ENCODE results near the gene PDZRN4. TPM values are rescaled to one million over a fixed set of nuclear protein-coding genes. Genes with fewer than 3 reads are reported as not detected.

Gene PDZRN4
- total and polyA plus RNA-seq, 2 of the 4 experiments (the other 2 are of a cell fraction): not detected

DNA sequence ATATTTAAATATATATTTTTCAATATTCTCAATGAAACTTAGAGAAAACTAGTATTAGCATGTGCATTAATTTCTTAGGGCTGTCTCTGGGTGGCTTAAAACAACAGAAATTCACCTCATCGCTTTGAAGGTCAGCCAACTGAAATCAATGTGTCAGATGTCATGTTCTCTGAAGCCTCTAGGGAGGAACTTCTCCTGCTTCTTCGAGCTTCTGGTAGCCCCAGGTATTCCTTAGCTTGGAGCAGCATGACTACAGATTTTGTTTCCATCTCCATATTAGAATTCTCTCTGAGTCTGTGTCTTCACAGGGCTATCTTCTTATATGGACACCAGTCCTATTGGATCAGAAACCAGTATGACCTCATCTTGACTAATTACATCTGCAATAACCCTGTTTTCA lies 221.5 kb downstream of the PDZRN4 start:
- Histone ChIP-seq H3K4me3 (ENCODE audit: insufficient read depth, low read depth, low read length) (no peak overlapping the region), H3K4ac (ENCODE audit: low read depth, low read length) (no peak overlapping the region), H2BK20ac (ENCODE audit: low read depth, low read length) (no peak overlapping the region), H4K20me1 (ENCODE audit: insufficient read depth, low read length) (no peaks in the 10 kb centered on the region), H3K27ac (ENCODE audit: insufficient read depth, low read length) (no peak overlapping the region), H3K36me3 (ENCODE audit: control insufficient read depth, insufficient read depth, low read length) (no peaks in the 10 kb centered on the region), H3K14ac (replicated peaks; ENCODE audit: low read depth, low read length) (no peak overlapping the region), H2BK5ac (ENCODE audit: low read depth, low read length, poor library complexity, severe bottlenecking) (no peak overlapping the region), H3K4me2 (ENCODE audit: low read depth, low read length) (no peak overlapping the region), H3K9me3 (ENCODE audit: control insufficient read depth, insufficient read depth, low read length) (no peaks in the 10 kb centered on the region), H3K18ac (ENCODE audit: low read depth, low read length) (no peak overlapping the region), H2AK9ac (replicated peaks; ENCODE audit: low read depth, low read length, poor library complexity) (no peak overlapping the region), H2BK120ac (ENCODE audit: low read depth, low read length) (no peak overlapping the region), H3K9me1 (ENCODE audit: insufficient read depth, low read length) (no peaks in the 10 kb centered on the region), H3K27me3 (ENCODE audit: control insufficient read depth, insufficient read depth, low read length) (no peaks in the 10 kb centered on the region), H4K8ac (ENCODE audit: low read depth in 2 of 2, low read length in 2 of 2) (no peak overlapping the region), H3K9ac (ENCODE audit: low read depth, low read length) (no peak overlapping the region), H3K23ac (ENCODE audit: low read depth, low read length) (no peak overlapping the region), H4K91ac (ENCODE audit: insufficient read depth, low read depth, low read length) (no peak overlapping the region), H2BK15ac (ENCODE audit: low read depth, low read length) (no peak overlapping the region), H4K5ac (ENCODE audit: low read depth, low read length) (no peak overlapping the region), H3K79me1 (ENCODE audit: low read depth in 1 of 2, low read length in 2 of 2) (no peaks in the 10 kb centered on the region), H2AFZ (replicated peaks; ENCODE audit: low read length, poor library complexity) (no peak overlapping the region), H3K4me1 (ENCODE audit: control insufficient read depth, insufficient read depth, low read length) (no peaks in the 10 kb centered on the region), H3K56ac (ENCODE audit: extremely low read depth, insufficient read depth, low read length) (no peak overlapping the region), H2AK5ac (ENCODE audit: low read depth, low read length) (no peak overlapping the region)
- no TSS peak for BruUV-seq (replicated peaks)
- in situ Hi-C loops (cut with MboI; ENCODE audit: low sequenced_read_pairs): no loop called here
- intact Hi-C loops (cut with micrococcal nuclease): no loop called here
- CTCF ChIA-PET: no interaction called here
- WGBS, 2 experiments (ENCODE audit: extremely low coverage in 2 of 2, insufficient read length in 1 of 2): 38% methylated on average over 2 of the region's 2 CpGs; no CpG with 5 or more reads in 1 of the 2 experiments
- TF ChIP-seq MAZ (IDR thresholded peaks at IDR 0.05; ENCODE audit: borderline replicate concordance, low read depth, low read length): no peak
- dilution Hi-C loops (cut with HindIII; ENCODE audit: low sequenced_read_pairs, unreplicated experiment): no loop called here
- POLR2A ChIA-PET (ENCODE audit: unreplicated experiment): no interaction called here
- DNase-seq: no peak
- ATAC-seq (ENCODE audit: low read depth): no peak

Measured in IMR-90 (cell line).